ENCODE results near the gene KRT75. TPM values are rescaled to one million over a fixed set of nuclear protein-coding genes. Genes with fewer than 3 reads are reported as not detected.
"Not testable (repeated sequence)": the region's sequence is repeated elsewhere in the genome, so short reads cannot be mapped to it uniquely, and the experiment has no call there.

Gene KRT75
- total RNA-seq, 1 experiment from 2014 or later = not detected

DNA sequence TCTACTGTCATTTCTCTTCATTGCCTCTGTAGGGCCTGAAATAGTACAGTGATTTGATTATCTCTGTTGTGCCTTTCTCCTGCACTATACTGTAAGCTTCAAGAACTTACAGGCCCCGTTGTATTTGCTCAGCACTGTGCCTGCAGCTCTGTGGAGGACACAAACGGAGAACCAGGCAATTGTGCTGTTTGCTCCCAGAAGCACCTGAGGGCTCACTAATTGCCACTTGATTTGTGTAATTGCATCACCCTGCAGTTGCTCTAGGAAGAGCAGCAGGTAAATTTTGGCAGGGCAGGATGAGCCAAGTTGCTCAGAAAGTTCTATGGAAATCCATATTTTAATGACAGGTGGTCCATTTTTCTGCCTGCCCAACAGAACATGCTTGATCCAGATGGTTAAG, 16.4 kb downstream of the KRT75 start:
- no peak for DNase-seq (ENCODE audit: low read depth)

DNA sequence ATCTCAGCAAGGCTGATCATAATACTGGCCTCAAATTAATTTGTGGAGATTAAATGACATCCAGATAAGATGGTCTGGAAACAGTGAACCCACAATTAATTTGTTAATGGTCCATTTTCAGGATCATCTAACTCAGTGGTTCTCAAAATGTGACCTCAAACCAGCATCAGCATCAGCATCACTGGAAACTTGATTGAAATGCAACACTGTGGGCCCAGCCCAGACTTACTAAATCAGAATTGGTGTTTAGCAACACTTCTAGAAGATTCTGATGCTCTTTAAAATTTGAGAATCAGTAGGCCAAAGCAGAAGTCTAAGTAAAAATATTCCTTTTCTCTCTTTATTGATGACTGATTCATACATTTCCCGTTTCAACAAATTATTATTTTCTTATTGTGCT, 17.4 kb downstream of the KRT75 start:
- DNase-seq (ENCODE audit: low read depth) = no peak

- DNase-seq (ENCODE audit: low read depth) = peak; percentile 57
Measured at GRCh38 chr12:52415870-52416750, 18.1 kb downstream of the KRT75 start.

- DNase-seq (ENCODE audit: low read depth) = no peak
Measured at GRCh38 chr12:52414936-52415335, 19.2 kb downstream of the KRT75 start.

- DNase-seq (ENCODE audit: low read depth) = no peak
Measured at GRCh38 chr12:52413782-52414345, 20.3 kb downstream of the KRT75 start.

DNA sequence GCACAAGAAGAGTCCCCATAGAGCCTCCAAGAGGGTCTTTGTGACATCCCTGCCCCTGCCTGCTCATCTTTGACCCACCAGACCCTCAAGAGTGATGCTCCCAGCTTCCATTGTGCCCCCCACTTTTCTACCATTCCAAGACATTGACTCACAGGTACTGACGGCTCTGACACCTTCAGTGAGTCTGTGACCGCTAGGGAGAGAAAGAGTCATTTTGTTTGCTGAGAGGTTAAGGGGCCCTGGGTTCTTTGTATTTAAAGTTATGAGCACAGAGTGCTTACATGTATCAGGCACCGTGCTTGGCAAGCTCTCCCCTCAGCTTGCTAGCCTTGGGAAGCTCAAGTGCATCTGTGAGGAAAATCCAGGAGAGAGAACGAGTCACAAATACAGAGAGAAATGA, 21.0 kb downstream of the KRT75 start:
- DNase-seq (ENCODE audit: low read depth) = no peak

GRCh38 chr12:52411815-52412214, 22.4 kb downstream of the KRT75 start:
- no peak for DNase-seq (ENCODE audit: low read depth)

- not testable (repeated sequence) for DNase-seq (ENCODE audit: low read depth)
Measured at GRCh38 chr12:52410589-52411248, 23.5 kb downstream of the KRT75 start.

DNA sequence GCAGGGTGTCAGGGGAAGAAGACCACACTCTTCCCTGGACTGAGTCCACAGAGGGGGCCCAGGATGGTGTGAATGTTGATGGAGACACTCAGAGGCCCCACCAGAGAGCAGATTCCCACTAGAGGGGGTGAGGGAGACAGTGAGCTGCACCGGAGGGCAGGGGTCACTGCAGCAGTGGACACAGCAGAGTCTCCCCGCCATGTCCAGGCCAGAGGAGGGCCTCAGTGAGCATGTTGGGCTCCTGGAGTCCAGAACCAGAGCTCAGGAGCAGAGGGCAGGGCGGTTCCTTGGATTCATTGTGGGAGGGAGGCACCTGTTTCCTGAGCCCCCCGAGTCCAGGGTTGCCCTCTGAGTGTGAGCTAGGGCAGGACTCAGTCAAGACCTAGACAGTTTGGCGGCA, 26.3 kb downstream of the KRT75 start:
- no peak for DNase-seq (ENCODE audit: low read depth)

DNA sequence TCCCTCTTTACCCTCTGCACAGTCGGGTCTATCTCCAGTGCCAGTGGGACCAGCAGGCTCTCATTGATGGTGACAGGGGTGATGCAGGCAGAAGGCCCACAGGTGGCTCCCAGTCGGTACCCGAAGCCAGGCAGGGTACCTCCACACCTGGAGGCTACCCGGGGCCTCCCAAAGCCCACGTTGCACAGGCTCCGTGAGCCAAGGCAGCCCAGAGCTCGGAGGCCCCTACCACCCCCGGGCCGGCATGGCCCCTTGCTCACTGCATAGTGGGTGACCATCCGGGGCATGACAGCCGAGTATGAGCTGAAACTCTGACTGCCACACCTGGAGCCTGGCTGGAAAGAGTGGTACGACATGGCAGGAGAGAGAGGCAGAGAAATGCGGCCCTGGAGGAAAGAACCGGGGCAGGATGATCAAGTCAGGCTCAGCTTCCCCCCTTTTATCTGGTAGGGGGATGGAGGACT, 28.2 kb downstream of the KRT75 start, which contains the start of gene KRT82:
Gene KRT82 (minus strand): TSS at position 414 of the 464 bp plus-strand sequence. CDS start 58 bp downstream, at position 356.
- DNase-seq (ENCODE audit: low read depth) = no peak

- no peak for DNase-seq (ENCODE audit: low read depth)
Measured at GRCh38 chr12:52404951-52405350, 29.2 kb downstream of the KRT75 start.

DNA sequence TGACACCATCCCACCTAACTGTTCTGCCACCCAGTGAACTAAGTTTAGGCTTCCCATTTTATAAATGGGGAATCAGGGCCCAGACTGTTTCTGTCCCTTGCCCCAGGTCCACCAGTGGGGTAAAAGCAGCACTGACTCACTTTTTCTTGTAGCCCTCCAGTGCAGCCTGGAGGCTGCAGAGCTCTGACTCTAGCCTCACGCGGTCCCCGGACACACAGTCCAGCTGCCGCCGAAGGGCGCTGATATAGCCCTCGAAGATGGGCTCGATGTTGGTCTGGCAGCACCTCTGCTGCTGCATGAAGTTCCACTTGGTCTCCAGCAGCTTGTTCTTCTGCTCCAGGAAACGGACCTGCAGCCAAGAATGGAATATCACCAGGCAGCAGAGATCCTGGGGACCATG, 30.6 kb downstream of the KRT75 start:
- DNase-seq (ENCODE audit: low read depth) = no peak

- DNase-seq (ENCODE audit: low read depth) = no peak
Measured at GRCh38 chr12:52402873-52403540, 31.2 kb downstream of the KRT75 start.

DNA sequence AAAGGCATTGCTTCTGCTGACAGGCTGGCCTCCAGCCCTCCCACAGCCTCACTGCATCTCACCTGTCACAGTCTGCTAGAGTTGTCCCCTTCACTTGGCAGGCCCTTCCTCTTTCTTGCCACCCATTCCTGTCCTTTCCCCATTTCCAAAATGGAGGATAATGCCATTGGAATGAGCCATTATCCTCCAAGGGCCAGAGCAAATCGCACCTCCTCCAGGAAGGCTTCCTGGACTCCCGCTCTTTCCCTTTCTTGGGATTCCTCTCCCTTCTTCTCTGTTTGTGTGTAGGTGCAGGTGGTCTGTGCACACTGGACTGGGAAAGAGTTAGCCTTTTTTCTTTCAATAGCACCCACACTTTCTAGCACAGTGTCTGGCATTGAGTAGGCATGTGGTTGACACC, 31.8 kb downstream of the KRT75 start:
- DNase-seq (ENCODE audit: low read depth) = no peak

DNA sequence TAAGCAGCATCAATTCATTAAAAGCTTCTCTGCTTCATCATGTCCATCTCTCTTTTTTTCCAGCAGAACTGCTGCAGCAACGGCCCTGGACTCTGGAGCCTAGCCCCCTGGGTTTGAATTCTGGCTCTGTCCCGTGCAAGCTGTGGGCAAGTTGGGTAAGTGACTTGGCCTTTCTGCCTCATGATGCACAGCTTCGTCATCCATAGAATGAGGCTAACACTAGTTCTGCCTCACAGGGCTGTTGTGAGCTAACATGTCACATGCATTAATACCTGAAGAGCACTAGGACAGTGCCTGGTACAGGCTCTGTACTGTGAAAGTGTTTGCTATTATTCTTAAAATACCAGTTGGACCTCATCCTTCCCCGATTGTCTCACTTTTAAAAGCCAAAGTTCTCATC, 32.2 kb downstream of the KRT75 start:
- no peak for DNase-seq (ENCODE audit: low read depth)

GRCh38 chr12:52401526-52401925, 32.6 kb downstream of the KRT75 start:
- DNase-seq (ENCODE audit: low read depth) = no peak

- DNase-seq (ENCODE audit: low read depth) = no peak
Measured at GRCh38 chr12:52400906-52401305, 33.3 kb downstream of the KRT75 start.

GRCh38 chr12:52399756-52400155, 34.4 kb downstream of the KRT75 start:
- DNase-seq (ENCODE audit: low read depth) = no peak

DNA sequence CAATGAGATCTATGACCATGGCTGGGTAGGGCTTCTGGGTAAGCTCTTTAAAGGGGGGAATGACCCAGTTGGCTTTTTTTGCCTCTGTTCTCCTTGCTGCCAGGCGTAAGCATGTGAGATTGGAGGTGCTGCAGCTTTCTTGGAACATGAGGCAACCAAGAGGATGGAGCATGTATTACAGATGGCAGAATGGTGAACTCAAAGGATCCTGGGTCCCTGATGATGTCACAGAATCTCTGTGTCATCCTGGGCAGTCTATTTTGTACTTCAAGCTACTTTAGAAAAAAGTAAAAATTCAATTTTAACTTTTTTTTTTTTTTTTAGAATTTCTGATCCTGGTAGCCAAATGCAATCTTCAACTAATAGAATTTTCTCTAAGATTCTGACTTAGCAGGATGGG, 36.0 kb downstream of the KRT75 start:
- DNase-seq (ENCODE audit: low read depth) = no peak

DNA sequence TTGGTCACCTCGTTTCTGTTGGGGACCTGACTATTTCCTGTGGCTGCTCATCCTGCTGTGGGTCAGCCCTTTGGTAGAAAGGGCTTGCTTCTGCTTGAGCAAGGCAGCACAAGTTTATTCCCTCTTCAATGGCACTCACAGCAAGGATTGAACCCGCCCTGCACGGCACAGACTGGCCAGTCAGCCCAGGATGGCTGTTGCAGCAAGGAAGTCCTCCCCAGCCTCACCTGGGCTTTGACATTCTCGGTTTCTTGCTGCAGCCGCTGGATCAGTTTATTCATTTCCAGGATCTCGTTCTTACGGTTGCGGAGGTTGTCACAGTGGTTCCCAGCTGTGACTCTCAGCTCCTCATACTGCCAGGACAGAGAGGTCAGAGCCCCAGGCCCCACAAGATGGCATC, 37.5 kb downstream of the KRT75 start:
- DNase-seq (ENCODE audit: low read depth) = no peak

DNA sequence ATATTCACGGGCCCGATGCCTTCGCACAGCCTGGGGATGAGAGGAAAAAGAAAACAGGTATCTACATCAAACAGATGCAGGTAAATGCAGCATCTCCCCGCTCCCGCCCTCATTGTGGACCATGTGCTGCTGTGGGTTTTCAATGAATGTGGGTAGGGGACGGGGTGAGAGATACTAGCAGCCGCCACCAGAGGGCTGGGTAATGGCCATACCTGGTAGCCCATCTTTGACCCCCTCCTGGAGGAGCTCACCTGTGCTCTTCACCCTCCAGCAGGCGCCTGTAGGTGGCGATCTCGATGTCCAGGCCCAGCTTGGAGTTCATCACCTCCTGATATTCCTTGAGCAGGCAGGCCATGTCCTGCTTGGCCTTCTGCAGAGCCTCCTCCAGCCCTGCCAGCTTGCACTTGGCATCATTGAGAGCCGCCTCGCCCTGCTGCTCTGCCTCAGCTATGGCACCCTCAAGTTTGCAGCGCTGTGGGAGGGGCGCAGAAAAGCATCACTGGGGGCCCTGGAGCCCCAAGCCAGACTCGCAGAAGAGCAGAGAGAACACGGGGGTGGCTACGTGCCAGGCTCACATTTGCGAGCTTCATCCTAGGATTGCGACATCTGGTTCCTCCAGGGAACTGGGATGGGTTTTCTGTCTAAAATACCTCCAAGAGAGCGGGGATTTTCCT, 38.3 kb downstream of the KRT75 start:
- DNase-seq (ENCODE audit: low read depth) = no peak

Data from RPMI7951 (cell line).